Psoas muscle (tissue), 8 donors: ENCODE results near the gene FNDC3B. TPM values are rescaled to one million over a fixed set of nuclear protein-coding genes. Genes with fewer than 3 reads are reported as not detected.

ENCODE experiments used
- ATAC-seq, 4 donors: fragments of 200-7000 bp; cut with Tn5 transposase; one replicate each; pipeline ENCODE4 v1.9.1; 2020; ENCODE audit warnings: moderate library complexity in 3 of 4, mild to moderate bottlenecking in 2 of 4
- DNase-seq, 2 donors: peaks; one replicate each; pipeline ENCODE4 v3.0.0-alpha.2; 2020
- H3K27ac ChIP-seq: fragments of 200-600 bp; one replicate; pipeline ENCODE4 v1.8.0; 2022
- H3K27me3 ChIP-seq, 3 donors: fragments of 200-600 bp in 1 of 3; one replicate each; pipeline versions ENCODE4 v1.6.1 to v1.8.0; 2013 to 2022; ENCODE audit warnings: low read length in 2 of 3, mild to moderate bottlenecking in 2 of 3, moderate library complexity in 1 of 3; ENCODE audit not compliant: insufficient read depth in 3 of 3
- H3K36me3 ChIP-seq, 2 donors: fragments of 200-600 bp in 1 of 2; one replicate each; pipeline versions ENCODE4 v1.6.1 to v1.8.0; 2013 to 2022; ENCODE audit warnings: low read depth in 1 of 2, mild to moderate bottlenecking in 1 of 2, moderate library complexity in 1 of 2; ENCODE audit not compliant: insufficient read depth in 1 of 2
- H3K4me1 ChIP-seq: fragments of 200-600 bp; one replicate; pipeline ENCODE4 v1.8.0; 2022
- H3K4me3 ChIP-seq: fragments of 200-600 bp; one replicate; pipeline ENCODE4 v1.8.0; 2022; ENCODE audit warnings: mild to moderate bottlenecking
- H3K9me3 ChIP-seq: fragments of 200-600 bp; one replicate; pipeline ENCODE4 v1.8.0; 2022
- CTCF ChIP-seq: fragments of 200-600 bp; IDR thresholded peaks from one replicate; pipeline ENCODE4 v1.8.0; 2022; ENCODE audit warnings: antibody characterized with exemption
- WGBS, 3 donors: extraction: QIAGEN DNeasy Blood & Tissue Kit; methylation state at CpG; one replicate each; pipeline versions ENCODE4 v1.1.6 to v1.1.7; 2013; 5-methylcytosine and 5-hydroxymethylcytosine counted together
- intact Hi-C, 2 donors: fragments of 100-400 bp; cut with DNase I; formaldehyde crosslinking; loops; one replicate each; pipeline versions ENCODE4 v1.11.0 to v1.14.2; 2022
- polyA plus RNA-seq, 3 donors: library from polyadenylated mRNA; stranded (reverse); fragments of 200-250 nt; gene quantifications; one replicate each; pipeline ENCODE4 v1.2.3, GENCODE V29; 2013
- total RNA-seq, 4 donors: library from RNA; stranded (reverse); fragmentation: NEBNext Ultra II Directional in 2 of 4; extraction: Animal tissue kit (Norgen Biotek cat#: 25700) in 2 of 4; gene quantifications; one replicate each; pipeline versions ENCODE4 v1.2.1 to v1.2.4, GENCODE V29; 2021 to 2023
- donor health status: healthy with polysubstance abuse.
- donor health status: DM: no; HTN: no; CAD: no; lungs with moderate emphysema.
- donor health status: Bipolar disorder and iron deficiency.
- donor health status: healthy.
- donor health status: DM: yes; HTN: yes; CAD: no.
- donor health status: DM: no; HTN: no; CAD: no.
- donor health status: DM: no; HTN: no; CAD: no.
- donor health status: DM: yes; HTN: yes; CAD: no.

FNDC3B gene
- total and polyA plus RNA-seq, 7 donors: 12.4 to 133 (median 50.8) TPM

DNA sequence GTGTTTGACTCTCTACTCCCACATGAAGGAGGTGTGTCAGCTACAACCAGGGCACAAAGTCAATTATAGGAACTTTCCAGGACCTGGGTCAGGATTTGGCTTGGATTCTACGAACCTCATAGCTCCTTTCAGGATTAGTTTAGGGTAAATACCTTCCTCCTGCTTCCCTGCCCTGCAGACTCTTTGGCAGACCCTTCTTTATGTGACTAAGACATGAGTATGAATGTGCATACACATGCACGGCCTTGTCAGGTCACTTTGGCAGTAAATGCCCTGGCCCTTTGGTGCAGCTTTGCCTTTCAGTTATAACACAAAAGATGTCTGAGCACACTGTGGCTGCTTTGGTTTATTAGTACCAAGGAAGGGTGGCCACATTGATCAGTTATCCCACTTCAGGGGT lies 340.0 kb downstream of the FNDC3B start:
- H3K36me3 ChIP-seq: peaks cover 10 to 44% of the 10 kb centered on the region in 2 donors
- intact Hi-C loops: no loop called here
- no peak for DNase-seq
- ATAC-seq: no peak
- no peak overlapping the region for H3K4me3 ChIP-seq
- no peaks in the 10 kb centered on the region for H3K9me3 ChIP-seq
- WGBS, 3 donors: 83 to 93% (median 90%) methylated on average over 2 of the region's 2 CpGs
- H3K27ac ChIP-seq: no peak overlapping the region
- no peaks in the 10 kb centered on the region for H3K27me3 ChIP-seq
- no peak for TF ChIP-seq CTCF
- no peaks in the 10 kb centered on the region for H3K4me1 ChIP-seq

- Histone ChIP-seq H3K4me3 (no peak overlapping the region), H3K4me1 (no peaks in the 10 kb centered on the region), H3K9me3 (no peaks in the 10 kb centered on the region), H3K36me3 (peaks cover 10 to 38% of the 10 kb centered on the region in 2 donors), H3K27ac (no peak overlapping the region), H3K27me3 (no peaks in the 10 kb centered on the region)
- no peak for TF ChIP-seq CTCF
- 90 to 97% (median 91%) methylated on average over 2 of the region's 2 CpGs for WGBS, 3 donors
- ATAC-seq (no peak), DNase-seq (no peak)
- intact Hi-C loops: no loop called here
These were observed 341.3 kb downstream of the FNDC3B start for GRCh38 chr3:172380632-172381031.

DNA sequence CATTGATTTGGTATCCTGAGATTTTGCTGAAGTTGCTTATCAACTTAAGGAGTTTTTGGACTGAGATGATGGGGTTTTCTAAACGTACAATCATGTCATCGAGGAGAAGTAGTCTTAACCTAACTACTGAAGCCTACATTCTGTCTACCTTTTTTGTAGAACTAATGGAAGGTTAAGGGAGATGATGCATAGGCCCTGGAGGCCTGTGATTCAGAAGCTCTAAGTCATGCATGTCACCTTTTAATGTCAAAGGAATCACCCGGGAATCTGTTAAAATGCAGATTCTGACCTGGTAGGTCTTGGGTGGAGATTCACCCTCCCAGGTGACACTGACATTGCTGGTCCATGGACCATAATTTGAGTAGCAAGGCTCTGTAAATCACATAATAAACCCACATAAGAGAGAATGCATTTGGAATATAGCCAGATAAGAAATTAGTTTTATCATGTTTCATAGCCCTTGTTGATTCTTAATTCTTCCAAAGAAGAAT lies 344.0 kb downstream of the FNDC3B start:
- Histone ChIP-seq H3K9me3 (no peaks in the 10 kb centered on the region), H3K27me3 (no peaks in the 10 kb centered on the region), H3K36me3 (peaks cover 3 to 30% of the 10 kb centered on the region in 2 donors), H3K4me1 (peaks cover 9% of the 10 kb centered on the region), H3K4me3 (no peak overlapping the region), H3K27ac (no peak overlapping the region)
- DNase-seq: no peak
- 87 to 89% (median 89%) methylated on average over 3 of the region's 3 CpGs for WGBS, 3 donors
- intact Hi-C loops: no loop called here
- no peak for ATAC-seq
- no peak for TF ChIP-seq CTCF

- no peak for TF ChIP-seq CTCF
- intact Hi-C loops: no loop called here
- peaks cover 0 to 15% of the 10 kb centered on the region in 2 donors for H3K36me3 ChIP-seq
- no peak overlapping the region for H3K4me3 ChIP-seq
- DNase-seq (no peak), ATAC-seq (no peak)
- H3K27me3 ChIP-seq: no peaks in the 10 kb centered on the region
- 49 to 59% (median 51%) methylated on average over 3 of the region's 3 CpGs for WGBS, 3 donors
- peaks cover 14% of the 10 kb centered on the region for H3K4me1 ChIP-seq
- no peaks in the 10 kb centered on the region for H3K9me3 ChIP-seq
- no peak overlapping the region for H3K27ac ChIP-seq
These were observed 345.5 kb downstream of the FNDC3B start for GRCh38 chr3:172384836-172385235.

DNA sequence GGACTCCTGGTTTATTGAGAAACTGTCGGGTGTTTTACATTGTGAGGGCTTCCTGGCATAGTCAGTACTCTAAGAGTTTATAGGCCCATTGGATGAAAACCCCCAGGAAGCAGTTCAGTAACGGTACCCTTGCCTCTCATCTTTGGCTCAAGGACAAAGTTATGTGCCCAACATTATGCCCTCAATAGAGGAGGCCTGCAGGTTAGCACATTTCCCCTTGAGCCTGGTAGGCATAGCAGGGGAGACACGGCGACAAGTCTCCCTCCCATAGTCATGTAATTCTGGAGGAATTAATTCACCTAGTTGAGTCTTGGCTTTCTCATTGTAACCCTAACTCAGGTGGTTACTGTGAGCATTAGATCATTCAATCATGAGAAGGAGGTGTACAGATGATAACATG lies 348.4 kb downstream of the FNDC3B start:
- Histone ChIP-seq H3K9me3 (no peaks in the 10 kb centered on the region), H3K4me3 (no peak overlapping the region), H3K27me3 (no peaks in the 10 kb centered on the region), H3K27ac (no peak overlapping the region), H3K4me1 (peaks cover 34% of the 10 kb centered on the region), H3K36me3 (no peaks in the 10 kb centered on the region)
- WGBS, 3 donors: 91 to 99% (median 95%) methylated on average over 4 of the region's 4 CpGs
- no peak for ATAC-seq
- no peak for TF ChIP-seq CTCF
- intact Hi-C loops: no loop called here
- DNase-seq: no peak
